Measurements from ENCODE around the gene ODC1.

ODC1 gene

DNA sequence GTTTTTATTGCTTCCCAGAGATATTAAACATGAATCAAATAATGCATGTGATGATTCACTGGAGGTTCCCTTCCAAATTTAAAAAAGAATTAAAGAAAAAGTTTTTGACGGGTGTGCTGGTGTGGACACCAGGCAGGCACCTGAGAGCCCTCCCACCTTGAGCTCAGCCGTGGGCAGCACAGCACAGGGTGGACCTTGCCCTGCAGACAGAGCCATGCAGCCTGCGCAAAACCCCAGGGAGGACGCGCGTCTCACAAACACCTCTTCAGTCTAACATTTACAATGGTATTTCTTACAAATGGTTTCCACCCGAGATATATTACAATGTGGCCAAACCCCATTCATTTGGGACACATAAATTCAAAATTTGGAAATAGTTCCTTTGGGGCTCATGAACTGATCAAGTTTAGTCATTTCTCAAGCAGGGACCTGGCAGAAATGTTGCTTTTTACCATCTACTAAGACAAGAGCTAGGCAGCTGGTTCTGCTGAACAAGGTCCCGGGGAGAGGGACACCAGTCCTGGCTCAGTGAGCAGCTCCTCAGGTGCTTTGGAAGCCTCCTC is 45.4 kb downstream of the ODC1 start:
- no peak for DNase-seq (ENCODE audit: low spot score)
- in situ Hi-C loops (cut with MboI; ENCODE audit: low sequenced_read_pairs, unreplicated experiment) = no loop called here
- TF ChIP-seq, protein P1, sequence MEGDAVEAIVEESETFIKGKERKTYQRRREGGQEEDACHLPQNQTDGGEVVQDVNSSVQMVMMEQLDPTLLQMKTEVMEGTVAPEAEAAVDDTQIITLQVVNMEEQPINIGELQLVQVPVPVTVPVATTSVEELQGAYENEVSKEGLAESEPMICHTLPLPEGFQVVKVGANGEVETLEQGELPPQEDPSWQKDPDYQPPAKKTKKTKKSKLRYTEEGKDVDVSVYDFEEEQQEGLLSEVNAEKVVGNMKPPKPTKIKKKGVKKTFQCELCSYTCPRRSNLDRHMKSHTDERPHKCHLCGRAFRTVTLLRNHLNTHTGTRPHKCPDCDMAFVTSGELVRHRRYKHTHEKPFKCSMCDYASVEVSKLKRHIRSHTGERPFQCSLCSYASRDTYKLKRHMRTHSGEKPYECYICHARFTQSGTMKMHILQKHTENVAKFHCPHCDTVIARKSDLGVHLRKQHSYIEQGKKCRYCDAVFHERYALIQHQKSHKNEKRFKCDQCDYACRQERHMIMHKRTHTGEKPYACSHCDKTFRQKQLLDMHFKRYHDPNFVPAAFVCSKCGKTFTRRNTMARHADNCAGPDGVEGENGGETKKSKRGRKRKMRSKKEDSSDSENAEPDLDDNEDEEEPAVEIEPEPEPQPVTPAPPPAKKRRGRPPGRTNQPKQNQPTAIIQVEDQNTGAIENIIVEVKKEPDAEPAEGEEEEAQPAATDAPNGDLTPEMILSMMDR (IDR thresholded peaks at IDR 0.05; ENCODE audit: borderline replicate concordance, control extremely low read depth, extremely low read depth, insufficient read depth, missing control alignments) = no peak

DNA sequence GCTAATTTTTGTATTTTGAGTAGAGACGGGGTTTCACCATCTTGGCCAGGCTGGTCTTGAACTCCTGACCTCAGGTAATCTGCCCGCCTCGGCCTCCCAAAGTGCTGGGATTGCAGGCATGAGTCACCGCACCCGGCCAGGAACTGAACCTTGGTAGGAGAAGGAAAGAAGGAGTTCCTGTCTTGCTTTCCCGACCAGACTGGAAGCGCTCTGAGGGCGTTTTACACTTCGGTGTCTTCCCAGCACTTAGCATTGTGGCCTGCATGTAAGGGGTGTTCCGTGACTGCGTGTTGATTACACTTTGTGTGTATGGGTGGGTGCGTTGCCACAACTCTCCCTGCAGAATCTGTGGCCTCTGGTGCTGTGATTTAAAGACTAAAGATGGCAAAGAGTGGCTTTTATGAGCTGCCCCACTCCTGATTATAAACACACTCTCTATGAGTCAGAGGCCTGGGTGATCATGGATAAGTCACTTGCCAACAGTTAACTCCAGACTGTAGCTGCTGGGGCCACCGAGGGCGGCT is 46.0 kb downstream of the ODC1 start:
- DNase-seq (ENCODE audit: low spot score) = no peak
- in situ Hi-C loops (cut with MboI; ENCODE audit: low sequenced_read_pairs, unreplicated experiment) = no loop called here
- TF ChIP-seq, protein P1 (IDR thresholded peaks at IDR 0.05; ENCODE audit: borderline replicate concordance, control extremely low read depth, extremely low read depth, insufficient read depth, missing control alignments) = no peak

DNA sequence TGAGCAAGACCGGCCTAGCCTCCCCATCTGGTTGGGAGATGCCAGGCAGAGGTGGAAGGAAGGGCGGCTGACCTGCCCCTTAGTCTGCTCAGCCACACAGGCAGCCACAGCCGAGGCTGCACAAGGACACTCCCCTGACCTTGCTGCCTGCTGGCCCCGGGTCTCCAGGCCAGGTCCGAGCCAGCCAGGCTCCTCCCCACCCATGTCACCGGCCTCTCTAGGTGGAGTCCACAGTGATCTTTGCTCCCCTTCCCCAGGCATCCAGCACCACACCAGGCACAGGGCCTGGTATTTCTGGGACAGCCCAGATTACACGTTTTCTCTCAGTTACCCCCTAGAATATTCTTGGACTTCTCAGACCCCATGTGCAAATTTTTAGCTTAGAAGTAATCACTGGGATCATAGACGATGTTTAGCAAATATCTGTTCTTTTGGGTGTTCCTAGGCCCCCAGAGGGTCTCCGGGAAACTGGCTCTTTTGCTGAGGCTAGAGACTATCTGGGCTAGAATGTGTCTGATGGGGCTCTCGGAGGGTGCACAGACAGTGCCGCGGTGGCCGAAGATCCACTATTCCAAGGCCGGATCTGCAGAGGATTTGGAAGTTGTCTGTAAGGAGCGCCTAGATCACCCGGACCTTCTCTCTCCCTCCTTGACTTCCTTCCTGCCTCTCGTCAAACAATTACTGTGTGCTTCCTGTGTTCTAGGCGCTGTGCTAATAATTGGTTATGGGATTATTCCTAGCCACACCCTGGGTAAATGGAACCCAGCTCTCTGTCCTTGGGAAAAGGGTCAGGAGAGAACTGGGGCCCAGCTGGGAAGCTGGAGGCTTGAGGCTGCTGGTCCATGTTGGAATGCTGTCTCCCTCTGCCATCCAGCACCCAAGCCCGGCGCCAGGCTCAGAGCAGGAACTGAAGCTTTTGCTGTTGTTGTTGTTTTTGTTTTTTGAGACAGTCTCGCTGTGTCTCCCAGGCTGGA is 46.9 kb downstream of the ODC1 start:
- in situ Hi-C loops (cut with MboI; ENCODE audit: low sequenced_read_pairs, unreplicated experiment) = no loop called here
- TF ChIP-seq, protein P1 (IDR thresholded peaks at IDR 0.05; ENCODE audit: borderline replicate concordance, control extremely low read depth, extremely low read depth, insufficient read depth, missing control alignments) = no peak

DNA sequence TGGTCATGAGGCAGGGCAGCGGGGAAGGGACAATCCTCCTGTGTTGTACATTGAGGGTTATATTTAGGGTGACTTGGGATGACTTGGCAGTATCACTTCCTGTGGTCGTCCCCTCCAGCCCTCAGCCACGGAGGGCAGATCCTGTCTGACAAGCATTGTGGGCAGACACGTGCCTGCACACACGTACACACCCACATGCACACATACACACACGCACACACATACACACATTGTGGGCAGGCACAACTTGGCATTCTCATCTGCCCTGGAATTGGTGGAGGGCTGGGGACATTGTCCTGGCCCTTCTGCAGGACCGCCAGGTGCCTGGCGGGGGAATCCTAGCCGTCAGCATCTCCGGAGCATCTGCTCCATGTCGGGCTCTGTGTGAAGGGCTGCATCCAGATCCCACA is 47.6 kb downstream of the ODC1 start:
- no peak for DNase-seq (ENCODE audit: low spot score)
- TF ChIP-seq, protein P1 (IDR thresholded peaks at IDR 0.05; ENCODE audit: borderline replicate concordance, control extremely low read depth, extremely low read depth, insufficient read depth, missing control alignments) = no peak
- in situ Hi-C loops (cut with MboI; ENCODE audit: low sequenced_read_pairs, unreplicated experiment) = no loop called here

More for the DNA sequence above, 46.9 kb downstream of the ODC1 start:
- DNase-seq (ENCODE audit: low spot score) = no peak

DNA sequence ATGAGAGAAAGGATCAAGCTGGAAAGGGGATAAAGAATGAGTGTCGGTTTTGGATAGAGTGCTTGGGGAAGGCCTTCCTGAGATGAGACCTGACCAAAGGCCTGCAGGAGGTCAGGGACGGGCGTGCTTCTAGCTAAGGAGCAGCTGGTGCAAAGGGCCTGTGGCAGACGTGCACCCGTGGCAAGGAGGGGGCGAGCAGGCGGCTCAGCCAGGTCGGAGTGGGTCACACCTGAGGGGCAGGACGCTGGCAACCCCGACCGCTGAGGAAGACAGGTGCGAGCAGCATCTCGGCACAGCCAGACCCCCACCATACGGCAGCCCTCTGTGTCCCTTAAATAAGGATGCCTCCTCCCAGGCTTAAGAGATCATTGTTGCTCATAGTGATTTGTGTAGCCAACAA is 48.1 kb downstream of the ODC1 start:
- TF ChIP-seq, protein P1 (IDR thresholded peaks at IDR 0.05; ENCODE audit: borderline replicate concordance, control extremely low read depth, extremely low read depth, insufficient read depth, missing control alignments) = no peak
- in situ Hi-C loops (cut with MboI; ENCODE audit: low sequenced_read_pairs, unreplicated experiment) = no loop called here
- no peak for DNase-seq (ENCODE audit: low spot score)

DNA sequence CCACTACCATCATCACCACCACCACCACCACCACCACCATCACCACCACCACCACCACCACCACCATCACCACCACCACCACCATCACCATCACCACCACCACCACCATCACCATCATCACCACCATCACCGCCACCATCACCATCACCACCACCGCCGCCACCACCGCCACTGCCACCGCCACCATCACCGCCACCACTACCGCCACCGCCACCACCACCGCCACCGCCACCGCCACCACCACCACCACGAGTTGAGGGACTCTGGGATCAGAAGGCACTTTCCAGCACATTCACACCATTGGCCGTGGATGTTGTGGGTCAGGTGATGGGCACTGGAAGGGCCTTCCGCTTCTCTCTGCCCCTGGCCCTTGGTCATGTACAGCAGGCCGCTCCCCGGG is 48.8 kb downstream of the ODC1 start:
- in situ Hi-C loops (cut with MboI; ENCODE audit: low sequenced_read_pairs, unreplicated experiment) = no loop called here
- TF ChIP-seq, protein P1 (IDR thresholded peaks at IDR 0.05; ENCODE audit: borderline replicate concordance, control extremely low read depth, extremely low read depth, insufficient read depth, missing control alignments) = no peak
- no peak for DNase-seq (ENCODE audit: low spot score)

Data from GM13976 (cell line).